GM13976 (cell line): ENCODE measurements around the gene NXPH1.

Experiments used
- DNase-seq: peaks from one replicate; pipeline ENCODE4 v3.0.0; 2012; ENCODE audit warnings: low spot score
- CTCF ChIP-seq: IDR thresholded peaks from 2 replicates; pipeline ENCODE4 v1.5.1; 2012; ENCODE audit warnings: borderline replicate concordance, mild to moderate bottlenecking; ENCODE audit not compliant: insufficient read depth; ENCODE audit errors: extremely low read depth, missing control alignments, control extremely low read depth
- in situ Hi-C: fragments of 300-500 bp; cut with MboI; formaldehyde crosslinking; loops from one replicate; pipeline ENCODE4 v1.12.0; 2022; ENCODE audit warnings: low sequenced_read_pairs, mixed read lengths, inconsistent platforms; ENCODE audit not compliant: unreplicated experiment

NXPH1 gene

GRCh38 chr7:8422177-8422576, 11.2 kb upstream of the NXPH1 start:
- in situ Hi-C loops, result no loop called here
- TF ChIP-seq CTCF, result no peak
- no peak for DNase-seq

GRCh38 chr7:8423057-8423456, 10.4 kb upstream of the NXPH1 start:
- no peak for TF ChIP-seq CTCF
- in situ Hi-C loops, result no loop called here
- no peak for DNase-seq

GRCh38 chr7:8425223-8425622, 8.2 kb upstream of the NXPH1 start:
- DNase-seq, result no peak
- TF ChIP-seq CTCF, result no peak
- in situ Hi-C loops, result loop anchor here (25.0 kb wide), 1 partner anchor 287 kb away; no protein-coding TSS in a partner anchor

GRCh38 chr7:8430643-8431042, 2.8 kb upstream of the NXPH1 start:
- no peak for TF ChIP-seq CTCF
- DNase-seq, result no peak
- in situ Hi-C loops, result loop anchor here (25.0 kb wide), 1 partner anchor 282 kb away; no protein-coding TSS in a partner anchor

GRCh38 chr7:8434290-8435002, 1.0 kb downstream of the NXPH1 start:
- in situ Hi-C loops, result loop anchor here (25.0 kb wide), 1 partner anchor 278 kb away; no protein-coding TSS in a partner anchor
- DNase-seq, result no peak
- no peak for TF ChIP-seq CTCF

- no peak for TF ChIP-seq CTCF
- DNase-seq, result no peak
- in situ Hi-C loops, result loop anchor here (25.0 kb wide), 1 partner anchor 277 kb away; no protein-coding TSS in a partner anchor
Observed at GRCh38 chr7:8435095-8435494, 1.7 kb downstream of the NXPH1 start.
